WTC11 (cell line): ENCODE data around the gene SPATA12. TPM values are rescaled to one million over a fixed set of nuclear protein-coding genes. Genes with fewer than 3 reads are reported as not detected.

ENCODE experiments used
- ATAC-seq: fragments of 200-7000 bp; cut with Tn5 transposase; 2 replicates; pipeline ENCODE4 v1.10.0; 2021; ENCODE audit warnings: mild to moderate bottlenecking, moderate library complexity
- CTCF ChIA-PET: fragments of 300-600 bp; sonication (Branson Sonifier 250); formaldehyde crosslinking; loops from one replicate; lab custom pipeline; 2021; ENCODE audit warnings: antibody characterized with exemption; lab: Charles Lee
- POLR2A ChIA-PET: fragments of 350-600 bp; sonication (Branson Sonifier 250); formaldehyde crosslinking; loops from one replicate; lab custom pipeline; 2021; ENCODE audit warnings: antibody characterized with exemption; lab: Charles Lee
- DNase-seq: peaks from one replicate; pipeline ENCODE4 v3.0.0; 2021; ENCODE audit warnings: low spot score
- H3K27ac Mint-ChIP-seq: 2 replicates; pipeline ENCODE4 v1.8.0; 2021; ENCODE audit warnings: mixed read lengths
- H3K27me3 Mint-ChIP-seq: 2 replicates; pipeline ENCODE4 v1.8.0; 2021; ENCODE audit warnings: low read depth, mild to moderate bottlenecking, moderate library complexity, mixed read lengths
- H3K36me3 Mint-ChIP-seq: 2 replicates; pipeline ENCODE4 v1.8.0; 2021; ENCODE audit warnings: mixed read lengths
- H3K4me1 Mint-ChIP-seq: 2 replicates; pipeline ENCODE4 v1.8.0; 2022; ENCODE audit warnings: mixed read lengths
- H3K4me3 Mint-ChIP-seq: 2 replicates; pipeline ENCODE4 v1.8.0; 2021; ENCODE audit warnings: mild to moderate bottlenecking, moderate library complexity, mixed read lengths
- H3K9me3 Mint-ChIP-seq: 2 replicates; pipeline ENCODE4 v1.8.0; 2021; ENCODE audit warnings: mixed read lengths
- CBFB ChIP-seq: sonication (generic); formaldehyde crosslinking; IDR thresholded peaks from 2 replicates; pipeline ENCODE4 v1.8.1; 2022; ENCODE audit warnings: mild to moderate bottlenecking, low read depth, missing genetic modification reagents
- CDX4 ChIP-seq: fragments of 250-450 bp; sonication (Bioruptor Pico); IDR thresholded peaks from 2 replicates; pipeline ENCODE4 v1.9.0; 2021; ENCODE audit warnings: moderate library complexity, mild to moderate bottlenecking, inconsistent platforms, borderline replicate concordance
- CREB1 ChIP-seq: sonication (generic); formaldehyde crosslinking; IDR thresholded peaks from 2 replicates; pipeline ENCODE4 v1.8.0; 2023; ENCODE audit warnings: mild to moderate bottlenecking, missing genetic modification reagents
- E2F1 ChIP-seq: sonication (generic); formaldehyde crosslinking; IDR thresholded peaks from 2 replicates; pipeline ENCODE4 v1.8.0; 2022; ENCODE audit warnings: mild to moderate bottlenecking, missing genetic modification reagents
- E2F4 ChIP-seq: sonication (generic); formaldehyde crosslinking; IDR thresholded peaks from 2 replicates; pipeline ENCODE4 v1.8.1; 2022; ENCODE audit warnings: low read depth, mild to moderate bottlenecking, moderate library complexity, missing genetic modification reagents, borderline replicate concordance
- ESRRA ChIP-seq: sonication (generic); formaldehyde crosslinking; IDR thresholded peaks from 2 replicates; pipeline ENCODE4 v1.8.1; 2022; ENCODE audit warnings: mild to moderate bottlenecking, missing genetic modification reagents, borderline replicate concordance
- FOXK1 ChIP-seq: sonication (generic); formaldehyde crosslinking; IDR thresholded peaks from 2 replicates; pipeline ENCODE4 v1.8.0; 2022; ENCODE audit warnings: mild to moderate bottlenecking, moderate library complexity, missing genetic modification reagents
- GABPB1 ChIP-seq: sonication (generic); formaldehyde crosslinking; IDR thresholded peaks from 2 replicates; pipeline ENCODE4 v1.8.1; 2023; ENCODE audit warnings: mild to moderate bottlenecking, missing genetic modification reagents
- HMGA2 ChIP-seq: fragments of 250-450 bp; sonication (Bioruptor Pico); IDR thresholded peaks from 2 replicates; pipeline ENCODE4 v1.4.0; 2021; ENCODE audit warnings: mild to moderate bottlenecking, moderate library complexity
- HMGXB4 ChIP-seq: sonication (generic); formaldehyde crosslinking; IDR thresholded peaks from 2 replicates; pipeline ENCODE4 v1.8.1; 2023; ENCODE audit warnings: mild to moderate bottlenecking, moderate library complexity, missing genetic modification reagents
- JAZF1 ChIP-seq: fragments of 250-450 bp; sonication (Bioruptor Pico); IDR thresholded peaks from 2 replicates; pipeline ENCODE4 v1.9.0; 2021; ENCODE audit warnings: moderate library complexity, mild to moderate bottlenecking, inconsistent platforms
- JUN ChIP-seq: sonication (generic); formaldehyde crosslinking; IDR thresholded peaks from 2 replicates; pipeline ENCODE4 v1.8.0; 2023; ENCODE audit warnings: mild to moderate bottlenecking, missing genetic modification reagents
- MYBL2 ChIP-seq: sonication (generic); formaldehyde crosslinking; IDR thresholded peaks from 2 replicates; pipeline ENCODE4 v1.8.1; 2023; ENCODE audit warnings: mild to moderate bottlenecking, moderate library complexity, missing genetic modification reagents
- NR2C2 ChIP-seq: sonication (generic); formaldehyde crosslinking; IDR thresholded peaks from 2 replicates; pipeline ENCODE4 v1.8.0; 2022; ENCODE audit warnings: mild to moderate bottlenecking, missing genetic modification reagents
- OVOL2 ChIP-seq: fragments of 250-450 bp; sonication (Bioruptor Pico); IDR thresholded peaks from 2 replicates; pipeline ENCODE4 v1.9.0; 2021; ENCODE audit warnings: mild to moderate bottlenecking, borderline replicate concordance
- SMAD4 ChIP-seq: sonication (generic); formaldehyde crosslinking; IDR thresholded peaks from 2 replicates; pipeline ENCODE4 v1.8.0; 2022; ENCODE audit warnings: mild to moderate bottlenecking, missing genetic modification reagents
- STAT6 ChIP-seq: sonication (generic); formaldehyde crosslinking; conservative IDR thresholded peaks from 2 replicates; pipeline ENCODE4 v1.8.1; 2023; ENCODE audit warnings: mild to moderate bottlenecking, low read depth, missing genetic modification reagents, moderate library complexity
- ZBTB21 ChIP-seq: sonication (generic); formaldehyde crosslinking; IDR thresholded peaks from 2 replicates; pipeline ENCODE4 v1.8.1; 2023; ENCODE audit warnings: mild to moderate bottlenecking, missing genetic modification reagents, borderline replicate concordance
- ZMAT4 ChIP-seq: fragments of 250-450 bp; sonication (Bioruptor Pico); IDR thresholded peaks from 2 replicates; pipeline ENCODE4 v1.9.0; 2021; ENCODE audit warnings: mild to moderate bottlenecking
- ZNF138 ChIP-seq: sonication (generic); formaldehyde crosslinking; conservative IDR thresholded peaks from 2 replicates; pipeline ENCODE4 v1.8.1; 2022; ENCODE audit warnings: mild to moderate bottlenecking, moderate library complexity, missing genetic modification reagents
- ZNF396 ChIP-seq: fragments of 250-450 bp; sonication (Bioruptor Pico); IDR thresholded peaks from 2 replicates; pipeline ENCODE4 v1.8.0; 2021; ENCODE audit warnings: mild to moderate bottlenecking, moderate library complexity, borderline replicate concordance
- ZNF416 ChIP-seq: fragments of 250-450 bp; sonication (Bioruptor Pico); IDR thresholded peaks from 2 replicates; pipeline ENCODE4 v1.9.0; 2021; ENCODE audit warnings: mild to moderate bottlenecking, inconsistent platforms
- ZNF512 ChIP-seq: sonication (generic); formaldehyde crosslinking; IDR thresholded peaks from 2 replicates; pipeline ENCODE4 v1.8.1; 2022; ENCODE audit warnings: missing genetic modification reagents, borderline replicate concordance
- ZNF671 ChIP-seq: fragments of 250-450 bp; sonication (Bioruptor Pico); IDR thresholded peaks from 2 replicates; pipeline ENCODE4 v1.8.0; 2021; ENCODE audit warnings: mild to moderate bottlenecking
- total RNA-seq: library from RNA; stranded (reverse); gene quantifications from 3 replicates; pipeline ENCODE4 v1.2.3, GENCODE V29; 2021

The SPATA12 gene
- total RNA-seq, 1 experiment from 2014 or later, result 0.39 TPM

GRCh38 chr3:57079474-57079831 lies 19.0 kb downstream of the SPATA12 start (continued):
- TF ChIP-seq E2F1 (CRISPR knock-in tag) (0 out of 2 replicates have a peak, but pooled peaks have one; percentile 32), FOXK1 (CRISPR knock-in tag) (0 out of 2 replicates have a peak, but pooled peaks have one; percentile 4), ZNF396 (CRISPR knock-in tag) (no peak)

GRCh38 chr3:57080171-57080570 lies 19.7 kb downstream of the SPATA12 start:
- Mint-ChIP-seq H3K36me3 (no peaks in the 10 kb centered on the region), H3K27me3 (peaks cover 35% of the 10 kb centered on the region), H3K27ac (no peak overlapping the region), H3K4me3 (peak overlapping the region; percentile 67), H3K9me3 (no peaks in the 10 kb centered on the region), H3K4me1 (peaks cover 18% of the 10 kb centered on the region)
- TF ChIP-seq CBFB (CRISPR knock-in tag), result no peak
- TF ChIP-seq ZMAT4 (CRISPR knock-in tag), result no peak
- TF ChIP-seq JAZF1 (CRISPR knock-in tag), result no peak
- no peak for TF ChIP-seq HMGXB4 (CRISPR knock-in tag)
- TF ChIP-seq STAT6, result no peak
- TF ChIP-seq JUN, result no peak
- no peak for TF ChIP-seq SMAD4 (CRISPR knock-in tag)
- no peak for TF ChIP-seq FOXK1 (CRISPR knock-in tag)
- ChIA-PET POLR2A (no interaction called here), CTCF (interaction anchor here (0.5 to 1.6 kb wide), 7 partner anchors 9 to 671 kb away, joined by 3 to 4 read pairs (median 3); partner anchors contain the start of gene SPATA12)
- ATAC-seq (no peak), DNase-seq (no peak)

GRCh38 chr3:57081173-57081572 lies 20.7 kb downstream of the SPATA12 start:
- Mint-ChIP-seq H3K27me3 (peaks cover 35% of the 10 kb centered on the region), H3K4me1 (peaks cover 19% of the 10 kb centered on the region), H3K27ac (no peak overlapping the region), H3K9me3 (no peaks in the 10 kb centered on the region), H3K36me3 (no peaks in the 10 kb centered on the region), H3K4me3 (no peak overlapping the region)
- ChIA-PET CTCF (interaction anchor here (1.6 kb wide), 1 partner anchor 21 kb away, joined by 3 read pairs; the partner anchor contains the start of gene SPATA12), POLR2A (interaction anchor here (0.5 kb wide), 1 partner anchor 805 kb away, joined by 4 read pairs; no protein-coding TSS in a partner anchor)
- ATAC-seq (no peak), DNase-seq (no peak)
- TF ChIP-seq ZBTB21 (no peak), NR2C2 (CRISPR knock-in tag) (no peak), HMGA2 (CRISPR knock-in tag) (no peak), MYBL2 (CRISPR knock-in tag) (no peak), OVOL2 (CRISPR knock-in tag) (no peak), E2F4 (CRISPR knock-in tag) (no peak), CREB1 (CRISPR knock-in tag) (no peak), ZNF671 (CRISPR knock-in tag) (no peak), ZNF512 (CRISPR knock-in tag) (no peak), ESRRA (CRISPR knock-in tag) (no peak), GABPB1 (CRISPR knock-in tag) (no peak), CDX4 (CRISPR knock-in tag) (no peak), ZNF138 (CRISPR knock-in tag) (no peak), ZNF416 (CRISPR knock-in tag) (no peak)
